NOMO-1 treated with DMSO at 0.1 percent for 48 hours (cell line): Measurements from ENCODE around the gene UNC93B1.
A peak's percentile ranks its signal among the peaks of the same experiment; 100 is the strongest.

Experiments used
- DNase-seq: peaks from one replicate; lab custom pipeline; 2025; ENCODE audit not compliant: unreplicated experiment; lab: John Stamatoyannopoulos, UW

The UNC93B1 gene, protein sequence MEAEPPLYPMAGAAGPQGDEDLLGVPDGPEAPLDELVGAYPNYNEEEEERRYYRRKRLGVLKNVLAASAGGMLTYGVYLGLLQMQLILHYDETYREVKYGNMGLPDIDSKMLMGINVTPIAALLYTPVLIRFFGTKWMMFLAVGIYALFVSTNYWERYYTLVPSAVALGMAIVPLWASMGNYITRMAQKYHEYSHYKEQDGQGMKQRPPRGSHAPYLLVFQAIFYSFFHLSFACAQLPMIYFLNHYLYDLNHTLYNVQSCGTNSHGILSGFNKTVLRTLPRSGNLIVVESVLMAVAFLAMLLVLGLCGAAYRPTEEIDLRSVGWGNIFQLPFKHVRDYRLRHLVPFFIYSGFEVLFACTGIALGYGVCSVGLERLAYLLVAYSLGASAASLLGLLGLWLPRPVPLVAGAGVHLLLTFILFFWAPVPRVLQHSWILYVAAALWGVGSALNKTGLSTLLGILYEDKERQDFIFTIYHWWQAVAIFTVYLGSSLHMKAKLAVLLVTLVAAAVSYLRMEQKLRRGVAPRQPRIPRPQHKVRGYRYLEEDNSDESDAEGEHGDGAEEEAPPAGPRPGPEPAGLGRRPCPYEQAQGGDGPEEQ

DNA sequence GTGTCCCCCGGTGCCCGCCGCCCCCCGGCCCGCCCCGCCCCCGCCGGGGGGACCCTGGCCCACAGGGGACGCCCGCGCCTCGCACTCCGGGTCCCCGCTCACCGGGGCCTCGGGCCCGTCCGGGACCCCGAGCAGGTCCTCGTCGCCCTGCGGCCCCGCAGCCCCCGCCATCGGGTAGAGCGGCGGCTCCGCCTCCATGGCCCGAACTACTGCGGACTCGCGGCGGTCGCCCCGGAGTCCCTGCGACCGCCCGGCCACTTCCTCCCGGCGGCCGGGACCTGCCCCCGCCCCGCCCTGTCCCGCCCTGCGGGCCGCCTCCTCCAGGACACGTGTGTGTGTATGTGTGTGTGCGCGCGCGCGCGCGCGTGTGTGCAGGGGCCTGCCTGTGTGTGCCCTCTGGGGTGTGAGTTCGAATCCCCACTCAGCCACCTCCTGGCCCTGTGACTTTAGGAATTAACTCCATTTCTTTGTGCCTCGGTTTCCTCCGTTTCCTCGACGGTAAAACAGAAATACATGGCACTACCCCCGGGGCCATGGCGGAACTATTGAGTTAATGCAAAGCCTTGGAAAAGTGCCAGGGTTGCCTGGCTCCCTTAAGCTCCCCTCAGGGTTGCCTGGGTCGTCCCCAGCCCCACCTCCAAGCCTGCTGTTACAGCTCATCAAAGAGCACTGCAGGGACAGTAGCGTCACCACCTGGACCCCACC is at the start of gene UNC93B1:
TSS of gene UNC93B1 (minus strand) at position 252 of the 705 bp plus-strand sequence. CDS start at position 198, 54 bp downstream.
- peak; percentile 77 for DNase-seq

DNA sequence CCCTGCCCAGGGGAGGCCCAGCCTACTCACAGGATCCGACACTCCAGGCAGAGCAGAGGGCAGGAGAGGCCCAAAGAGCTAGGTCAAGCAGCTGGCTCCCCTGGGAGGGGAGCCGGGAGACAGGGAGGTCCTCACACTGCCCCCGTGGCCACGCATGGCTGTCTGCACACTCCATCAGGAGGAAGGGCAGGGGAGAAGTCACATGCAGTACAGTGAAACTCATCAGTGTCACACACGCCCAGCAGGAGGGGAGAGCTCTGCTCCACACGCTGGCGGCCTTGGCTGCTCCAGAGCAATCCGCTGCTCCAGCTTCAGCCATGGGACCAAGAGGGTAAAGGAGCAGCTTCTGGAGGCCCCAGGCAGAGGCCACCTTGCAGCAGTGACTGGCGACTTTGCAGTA is 49.2 kb upstream of the UNC93B1 start:
- no peak for DNase-seq

DNA sequence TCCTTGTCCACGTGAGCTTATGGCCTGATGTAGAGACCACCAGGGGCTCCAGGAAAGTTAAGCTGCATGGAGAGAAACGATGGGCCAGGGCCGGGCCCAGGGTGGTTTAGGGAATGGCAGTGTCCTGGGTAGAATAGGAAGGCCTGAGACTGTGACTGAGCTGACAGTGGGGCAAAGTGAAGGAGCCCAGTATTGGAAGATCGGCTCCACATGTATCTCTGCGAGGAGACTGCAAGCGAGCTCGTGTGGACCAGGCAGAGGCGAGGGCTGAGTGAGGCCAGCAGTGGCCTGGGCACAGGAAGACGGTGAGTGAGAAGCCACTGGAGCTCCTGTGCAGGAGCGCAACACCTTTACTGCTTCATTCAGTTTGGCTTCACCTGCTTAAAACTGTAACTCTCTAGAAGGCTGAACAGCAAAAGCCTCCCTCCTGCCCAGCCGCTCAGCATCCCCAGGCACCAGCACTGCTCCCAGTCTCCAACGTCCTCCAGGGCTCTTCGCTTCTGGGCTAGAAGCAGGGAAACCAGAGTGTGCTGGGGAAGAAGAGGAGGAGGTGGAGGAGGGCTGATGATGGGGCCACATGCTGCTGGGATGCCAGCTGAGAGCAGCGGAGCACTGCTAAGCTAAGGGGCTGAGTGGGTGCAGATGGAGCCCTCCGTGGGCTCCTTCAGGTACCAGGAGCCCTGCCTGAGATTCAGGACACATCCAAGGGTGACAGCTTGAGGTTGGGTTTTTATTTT is 48.4 kb upstream of the UNC93B1 start:
- no peak for DNase-seq

DNA sequence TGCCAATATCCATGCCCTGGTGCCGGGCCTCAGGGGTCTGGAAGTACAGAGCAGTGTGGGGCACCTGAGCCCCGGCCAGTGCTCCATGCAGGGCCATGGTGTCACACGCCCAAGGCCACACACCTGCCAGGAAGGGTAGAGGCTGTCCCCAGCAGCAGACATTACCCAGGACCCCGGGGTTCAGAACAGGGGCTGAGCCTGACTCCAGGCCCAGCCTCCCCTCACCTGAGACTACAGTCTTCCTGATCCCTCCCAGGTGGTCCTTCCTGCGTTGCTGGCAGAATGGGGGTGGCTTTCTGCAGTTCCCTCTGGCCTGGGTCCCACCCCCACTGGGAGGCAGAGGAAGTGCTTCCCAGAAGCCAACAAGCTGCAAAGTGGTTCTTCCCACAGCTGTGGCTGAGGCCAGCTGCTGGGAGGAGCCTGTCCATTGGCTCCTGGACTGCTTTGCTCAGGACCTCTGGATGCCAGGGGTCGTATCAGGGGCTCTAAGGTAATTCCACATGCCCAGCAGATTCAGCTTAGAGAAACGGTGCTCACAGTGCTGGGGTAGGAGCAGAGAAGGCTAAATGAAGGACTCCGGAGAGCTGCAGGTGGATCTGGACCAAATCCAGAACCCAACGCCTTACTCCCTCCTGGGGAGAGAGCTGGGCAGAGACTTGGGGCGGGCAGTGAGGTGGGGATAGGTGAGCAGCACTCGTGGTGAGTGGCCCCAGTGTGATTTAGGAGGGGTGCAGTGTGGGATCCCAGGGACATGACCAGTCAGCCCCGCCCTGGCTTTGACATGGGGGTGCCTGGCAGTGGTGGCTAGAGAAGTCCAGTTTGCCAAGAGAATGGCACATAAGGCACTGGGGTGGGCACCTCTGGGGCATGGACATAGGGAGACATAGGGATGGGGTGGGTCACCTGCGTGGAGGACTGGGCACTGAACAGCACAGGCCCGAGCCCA is 47.6 kb upstream of the UNC93B1 start:
- no peak for DNase-seq

DNA sequence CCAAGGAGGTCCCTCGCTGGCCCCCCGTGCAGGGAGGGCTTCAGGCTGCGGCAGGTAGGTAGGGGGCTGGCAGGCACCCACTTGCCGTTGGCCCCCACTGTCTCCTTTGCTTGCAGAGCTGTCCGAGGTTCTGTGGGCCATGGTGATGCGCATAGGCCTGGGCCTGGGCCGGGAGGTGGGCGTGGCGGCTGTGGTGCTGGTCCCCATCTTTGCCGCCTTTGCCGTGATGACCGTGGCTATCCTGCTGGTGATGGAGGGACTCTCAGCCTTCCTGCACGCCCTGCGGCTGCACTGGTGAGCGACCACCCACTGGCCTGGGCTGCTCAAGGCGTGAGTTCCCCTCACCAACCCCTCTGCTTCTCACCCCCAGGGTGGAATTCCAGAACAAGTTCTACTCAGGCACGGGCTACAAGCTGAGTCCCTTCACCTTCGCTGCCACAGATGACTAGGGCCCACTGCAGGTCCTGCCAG is 46.5 kb upstream of the UNC93B1 start:
- DNase-seq = no peak

DNA sequence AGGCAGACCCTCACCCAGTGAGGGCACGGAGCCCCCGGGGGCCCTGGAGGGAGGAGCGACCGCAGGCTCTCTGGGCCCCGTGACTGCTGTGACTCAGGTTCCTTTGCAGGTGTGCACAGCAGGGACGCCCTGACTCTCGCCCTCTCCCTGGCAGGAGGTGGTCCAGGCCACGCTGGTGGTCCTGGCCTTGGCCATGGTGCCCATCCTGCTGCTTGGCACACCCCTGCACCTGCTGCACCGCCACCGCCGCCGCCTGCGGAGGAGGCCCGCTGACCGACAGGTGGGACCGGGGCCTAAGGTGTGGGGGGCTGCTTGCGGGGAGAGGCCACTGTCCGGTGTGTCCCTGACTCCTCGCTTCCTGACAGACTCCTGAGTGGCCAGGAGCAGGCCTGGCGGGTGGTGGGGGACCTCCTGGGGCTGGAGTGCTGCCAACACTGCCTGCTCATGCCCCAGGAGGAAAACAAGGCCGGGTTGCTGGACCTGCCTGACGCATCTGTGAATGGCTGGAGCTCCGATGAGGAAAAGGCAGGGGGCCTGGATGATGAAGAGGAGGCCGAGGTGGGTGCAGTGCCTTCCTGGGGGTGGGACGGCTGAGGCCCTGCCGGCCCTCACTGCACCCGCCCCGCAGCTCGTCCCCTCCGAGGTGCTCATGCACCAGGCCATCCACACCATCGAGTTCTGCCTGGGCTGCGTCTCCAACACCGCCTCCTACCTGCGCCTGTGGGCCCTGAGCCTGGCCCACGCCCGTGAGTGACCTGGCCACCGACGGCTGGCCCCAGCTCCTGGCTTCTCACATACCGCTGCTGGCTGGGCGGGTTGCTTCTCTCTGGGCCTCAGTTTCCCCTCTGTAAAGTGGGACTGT is 45.8 kb upstream of the UNC93B1 start:
- DNase-seq = no peak

DNA sequence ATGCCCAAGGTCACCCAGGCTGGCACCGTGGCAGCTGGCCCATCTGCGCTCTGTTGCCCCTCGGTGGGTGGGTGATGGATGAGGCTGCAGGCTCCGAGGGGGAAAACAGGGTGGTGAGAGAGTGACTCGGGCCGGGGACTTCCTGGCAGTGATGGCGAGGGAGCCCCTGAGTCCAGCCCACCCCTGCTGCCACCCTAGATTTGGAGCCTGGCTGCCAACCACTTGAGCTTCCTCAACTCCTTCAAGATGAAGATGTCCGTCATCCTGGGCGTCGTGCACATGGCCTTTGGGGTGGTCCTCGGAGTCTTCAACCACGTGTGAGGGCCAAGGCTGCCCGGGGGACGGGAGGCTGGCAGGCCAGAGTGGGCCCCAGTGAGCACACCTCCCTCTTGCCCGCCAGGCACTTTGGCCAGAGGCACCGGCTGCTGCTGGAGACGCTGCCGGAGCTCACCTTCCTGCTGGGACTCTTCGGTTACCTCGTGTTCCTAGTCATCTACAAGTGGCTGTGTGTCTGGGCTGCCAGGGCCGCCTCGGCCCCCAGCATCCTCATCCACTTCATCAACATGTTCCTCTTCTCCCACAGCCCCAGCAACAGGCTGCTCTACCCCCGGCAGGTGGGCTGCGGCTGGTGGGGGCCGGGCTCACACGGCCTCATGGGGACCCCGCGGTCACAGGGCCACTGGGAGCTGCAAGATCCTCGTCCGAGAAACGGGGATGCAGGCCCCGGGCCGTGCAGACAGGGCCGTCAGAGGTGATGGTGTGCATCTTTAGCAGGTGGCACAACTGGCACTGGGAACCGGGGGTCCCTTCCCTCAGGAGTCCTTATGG is 45.0 kb upstream of the UNC93B1 start:
- DNase-seq = no peak

DNA sequence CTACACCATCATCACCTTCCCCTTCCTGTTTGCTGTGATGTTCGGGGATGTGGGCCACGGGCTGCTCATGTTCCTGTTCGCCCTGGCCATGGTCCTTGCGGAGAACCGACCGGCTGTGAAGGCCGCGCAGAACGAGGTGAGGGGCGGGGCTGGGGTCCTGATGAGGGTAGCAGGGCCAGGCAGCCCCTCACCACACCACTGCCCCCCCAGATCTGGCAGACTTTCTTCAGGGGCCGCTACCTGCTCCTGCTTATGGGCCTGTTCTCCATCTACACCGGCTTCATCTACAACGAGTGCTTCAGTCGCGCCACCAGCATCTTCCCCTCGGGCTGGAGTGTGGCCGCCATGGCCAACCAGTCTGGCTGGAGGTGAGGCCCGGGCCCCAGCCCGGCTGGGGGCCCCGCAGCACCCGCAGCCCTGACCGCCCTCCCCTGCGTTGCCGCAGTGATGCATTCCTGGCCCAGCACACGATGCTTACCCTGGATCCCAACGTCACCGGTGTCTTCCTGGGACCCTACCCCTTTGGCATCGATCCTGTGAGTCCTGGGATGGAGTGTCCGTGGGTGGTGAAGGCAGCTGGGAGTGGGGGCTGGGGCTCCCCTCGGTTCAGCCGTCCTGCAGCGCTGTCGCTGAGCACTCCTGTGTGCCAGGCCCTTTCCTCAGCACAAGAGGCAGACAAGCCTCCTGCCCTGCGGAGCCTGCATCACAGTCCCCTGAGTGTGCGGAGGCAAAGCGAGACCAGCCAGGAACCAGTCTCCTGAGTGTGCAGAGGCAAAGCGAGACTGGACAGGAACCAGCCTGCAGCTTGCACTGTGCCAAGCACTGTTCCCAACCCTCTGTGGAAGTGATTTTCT is 43.8 kb upstream of the UNC93B1 start:
- no peak for DNase-seq

DNA sequence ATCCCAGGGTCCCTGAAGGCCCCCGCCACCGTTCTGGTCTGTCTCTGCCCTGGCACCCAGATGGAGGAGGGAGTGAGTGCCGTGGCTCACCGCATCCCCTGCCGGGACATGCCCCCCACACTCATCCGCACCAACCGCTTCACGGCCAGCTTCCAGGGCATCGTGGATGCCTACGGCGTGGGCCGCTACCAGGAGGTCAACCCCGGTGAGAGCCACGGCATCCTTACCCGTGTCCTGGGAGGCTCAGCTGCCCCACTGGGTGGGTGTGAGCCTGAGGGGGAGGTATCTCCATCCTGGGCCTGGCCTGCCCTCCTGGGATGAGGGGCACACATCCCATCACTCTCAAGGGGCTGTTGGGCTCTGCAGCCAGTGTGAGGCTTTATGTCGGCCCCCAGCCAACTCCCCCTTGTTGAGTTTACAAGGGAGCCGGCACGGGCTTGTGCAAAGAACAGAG is 41.0 kb upstream of the UNC93B1 start:
- DNase-seq = no peak

DNA sequence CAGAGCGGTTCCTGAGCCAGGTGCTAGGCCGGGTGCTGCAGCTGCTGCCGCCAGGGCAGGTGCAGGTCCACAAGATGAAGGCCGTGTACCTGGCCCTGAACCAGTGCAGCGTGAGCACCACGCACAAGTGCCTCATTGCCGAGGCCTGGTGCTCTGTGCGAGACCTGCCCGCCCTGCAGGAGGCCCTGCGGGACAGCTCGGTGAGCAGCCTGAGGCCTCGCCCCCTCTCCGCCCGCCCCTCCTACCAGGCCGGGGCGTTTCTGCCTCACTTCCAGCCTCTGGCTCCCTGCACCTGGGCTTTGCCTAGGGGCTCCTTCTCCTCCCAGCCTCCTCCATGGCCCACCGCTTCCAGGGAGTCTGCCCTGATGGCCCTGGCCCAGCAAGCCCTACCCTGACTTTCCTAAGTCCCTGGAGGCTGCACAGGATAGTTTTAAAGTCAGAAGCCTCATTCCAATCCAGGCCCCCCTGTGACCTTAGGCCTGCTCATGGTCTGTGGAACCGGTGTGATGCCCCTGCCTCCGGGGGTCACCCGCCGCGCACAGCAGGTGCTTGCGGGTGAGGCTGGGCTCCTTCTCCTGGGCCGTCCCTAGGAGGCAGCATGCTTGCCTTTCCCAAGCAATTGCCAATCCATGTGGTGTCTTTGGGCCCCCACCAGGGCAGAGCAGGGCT is 40.4 kb upstream of the UNC93B1 start:
- no peak for DNase-seq

DNA sequence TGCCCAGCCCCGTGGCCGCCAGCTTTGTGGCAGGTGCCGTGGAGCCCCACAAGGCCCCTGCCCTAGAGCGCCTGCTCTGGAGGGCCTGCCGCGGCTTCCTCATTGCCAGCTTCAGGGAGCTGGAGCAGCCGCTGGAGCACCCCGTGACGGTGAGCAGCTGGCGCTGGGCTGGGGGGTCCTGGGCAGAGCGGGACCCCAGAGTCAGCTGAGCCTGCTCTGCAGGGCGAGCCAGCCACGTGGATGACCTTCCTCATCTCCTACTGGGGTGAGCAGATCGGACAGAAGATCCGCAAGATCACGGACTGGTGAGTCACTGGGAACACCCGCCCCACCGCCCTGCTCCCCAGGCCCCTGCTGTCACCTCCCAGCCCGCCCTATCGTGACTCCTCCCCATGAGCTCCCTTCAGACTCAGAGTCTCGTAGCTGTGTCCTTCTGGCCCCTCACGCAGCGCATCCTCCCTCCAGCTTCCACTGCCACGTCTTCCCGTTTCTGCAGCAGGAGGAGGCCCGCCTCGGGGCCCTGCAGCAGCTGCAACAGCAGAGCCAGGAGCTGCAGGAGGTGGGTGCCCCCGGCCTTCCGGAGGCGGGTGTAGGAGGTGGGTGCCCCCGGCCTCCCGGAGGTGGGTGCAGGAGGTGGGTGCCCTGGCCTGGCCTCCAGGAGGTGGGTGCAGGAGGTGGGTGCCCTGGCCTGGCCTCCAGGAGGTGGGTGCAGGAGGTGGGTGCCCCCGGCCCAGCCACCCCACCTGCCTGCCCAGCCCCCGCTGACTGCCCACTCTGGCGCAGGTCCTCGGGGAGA is 39.6 kb upstream of the UNC93B1 start:
- no peak for DNase-seq

DNA sequence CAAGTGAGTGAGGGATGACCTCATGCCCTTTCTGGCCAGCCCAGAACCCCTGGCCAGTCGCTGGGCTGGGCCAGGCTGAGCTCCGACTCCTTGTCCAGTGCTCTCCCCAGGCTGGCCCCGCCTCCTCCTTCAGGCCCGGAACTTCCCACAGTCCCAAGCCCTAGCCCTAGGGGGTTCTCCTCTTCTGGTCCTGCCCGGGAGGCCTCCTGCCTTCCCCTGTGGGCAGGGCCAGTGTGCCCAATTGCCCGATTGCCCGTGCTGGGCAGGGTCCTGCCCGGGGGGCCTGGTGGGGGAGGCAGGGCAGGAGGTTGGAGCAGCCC is 39.1 kb upstream of the UNC93B1 start:
- no peak for DNase-seq

DNA sequence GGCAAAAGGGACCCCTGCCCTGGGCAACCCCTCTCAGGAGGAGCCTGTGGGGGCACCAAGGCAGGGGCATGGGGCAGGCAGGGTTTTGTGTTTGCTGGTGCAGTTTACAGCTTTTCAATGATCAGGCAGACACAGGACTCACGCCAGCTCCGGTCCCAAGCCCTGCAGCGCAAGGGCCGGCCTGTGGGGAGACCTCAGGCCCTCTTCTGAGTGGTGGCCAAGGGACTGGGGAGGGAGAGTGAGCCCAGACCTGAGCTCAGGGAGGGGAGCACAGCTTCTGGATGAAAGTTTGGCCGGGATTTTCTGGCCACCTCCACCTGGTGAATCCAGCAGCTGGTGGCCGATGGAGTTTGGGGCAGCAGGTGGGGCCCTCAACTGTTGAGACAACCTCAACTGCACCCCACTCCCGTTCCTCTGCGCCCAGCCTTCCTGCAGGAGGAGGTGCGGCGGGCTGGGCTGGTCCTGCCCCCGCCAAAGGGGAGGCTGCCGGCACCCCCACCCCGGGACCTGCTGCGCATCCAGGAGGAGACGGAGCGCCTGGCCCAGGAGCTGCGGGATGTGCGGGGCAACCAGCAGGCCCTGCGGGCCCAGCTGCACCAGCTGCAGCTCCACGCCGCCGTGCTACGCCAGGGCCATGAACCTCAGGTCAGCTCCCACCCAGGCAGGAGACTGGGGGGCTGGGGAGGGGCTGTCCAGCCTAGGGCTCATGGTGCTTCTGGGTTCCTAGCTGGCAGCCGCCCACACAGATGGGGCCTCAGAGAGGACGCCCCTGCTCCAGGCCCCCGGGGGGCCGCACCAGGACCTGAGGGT is 38.5 kb upstream of the UNC93B1 start:
- DNase-seq = no peak

DNA sequence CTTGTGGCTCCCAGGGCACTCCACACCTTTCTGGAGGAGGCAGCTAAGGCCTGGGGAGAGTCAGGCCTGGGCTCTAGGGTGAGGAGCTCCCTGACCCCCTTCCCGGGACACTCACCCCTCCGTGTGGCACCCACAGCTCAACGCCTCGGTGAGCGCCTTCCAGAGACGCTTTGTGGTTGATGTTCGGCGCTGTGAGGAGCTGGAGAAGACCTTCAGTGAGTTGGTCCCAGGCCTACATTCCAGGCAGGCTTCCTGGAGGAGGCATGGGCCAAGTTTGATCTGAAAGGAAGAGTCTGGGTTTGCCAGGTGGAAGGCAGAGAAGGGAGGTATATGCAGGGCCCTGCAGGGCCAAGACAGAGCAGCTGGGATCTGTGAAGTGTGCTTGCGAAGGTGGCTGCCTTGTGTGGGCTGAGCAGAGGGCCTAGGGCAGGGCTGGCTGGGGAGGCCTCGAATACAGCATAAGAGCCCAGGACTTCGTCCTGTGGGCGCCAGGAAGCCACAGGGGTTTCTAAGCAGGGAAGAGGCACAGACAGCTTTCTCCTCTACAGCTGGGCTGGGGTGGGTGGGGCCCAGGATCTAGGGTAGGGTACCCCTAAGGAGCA is 37.8 kb upstream of the UNC93B1 start:
- no peak for DNase-seq
